Suprapubic skin (tissue), 4 donors: ENCODE data around the gene TSPYL2. TPM values are rescaled to one million over a fixed set of nuclear protein-coding genes. Genes with fewer than 3 reads are reported as not detected.

ENCODE experiments used
- DNase-seq, 2 donors: peaks; one replicate each; pipeline ENCODE4 v3.0.0-alpha.2; 2019; ENCODE audit warnings: low spot score in 2 of 2
- H3K27ac ChIP-seq: fragments of 200-600 bp; sonication (generic); one replicate; pipeline ENCODE4 v1.5.1; 2019
- H3K27me3 ChIP-seq: fragments of 200-600 bp; sonication (generic); one replicate; pipeline ENCODE4 v1.5.1; 2019
- H3K36me3 ChIP-seq: fragments of 200-600 bp; sonication (generic); one replicate; pipeline ENCODE4 v1.5.1; 2019
- H3K4me1 ChIP-seq: fragments of 200-600 bp; sonication (generic); one replicate; pipeline ENCODE4 v1.5.1; 2019
- H3K4me3 ChIP-seq: fragments of 200-600 bp; sonication (generic); one replicate; pipeline ENCODE4 v1.5.1; 2019; ENCODE audit warnings: mild to moderate bottlenecking
- H3K9me3 ChIP-seq: fragments of 200-600 bp; sonication (generic); one replicate; pipeline ENCODE4 v1.5.1; 2019
- CTCF ChIP-seq, 2 donors: fragments of 200-600 bp in 1 of 2; fragments of 450-650 bp in 1 of 2; sonication (generic) in 1 of 2; IDR thresholded peaks; one replicate each; pipeline ENCODE4 v1.5.1; 2016 to 2019; ENCODE audit warnings: antibody characterized with exemption in 2 of 2, mild to moderate bottlenecking in 1 of 2, moderate library complexity in 1 of 2
- EP300 ChIP-seq: sonication (generic); formaldehyde crosslinking; IDR thresholded peaks from one replicate; pipeline ENCODE4 v1.6.1; 2017; ENCODE audit warnings: antibody characterized with exemption
- POLR2A ChIP-seq, 2 donors: fragments of 450-650 bp; IDR thresholded peaks; one replicate each; pipeline ENCODE4 v1.6.1; 2017; ENCODE audit warnings: antibody characterized with exemption in 2 of 2, mild to moderate bottlenecking in 2 of 2, moderate library complexity in 2 of 2
- POLR2AphosphoS5 ChIP-seq, 3 donors: sonication (generic); formaldehyde crosslinking; IDR thresholded peaks; one replicate each; pipeline ENCODE4 v1.6.1; 2017; ENCODE audit warnings: antibody characterized with exemption in 3 of 3
- WGBS: methylation state at CpG from one replicate; pipeline ENCODE4 v1.1.5; 2018; 5-methylcytosine and 5-hydroxymethylcytosine counted together
- total RNA-seq, 4 donors: library from RNA; depleted of rRNA; stranded (reverse); fragments of >200 nt; gene quantifications; one replicate each; pipeline ENCODE4 v1.1.0, GENCODE V29; 2016

TSPYL2 gene
- total RNA-seq, 4 donors from 2014 or later = 29.4 to 60.7 (median 48.4) TPM

- TF ChIP-seq POLR2A (IDR thresholded peaks at IDR 0.05) (no peak), EP300 (no peak), POLR2AphosphoS5 (IDR thresholded peaks at IDR 0.05) (no peak), CTCF (IDR thresholded peaks at IDR 0.05) (no peak)
- WGBS = 78% methylated on average over 1 of the region's 1 CpG
Measured at GRCh38 chrX:53065104-53065503, 17.1 kb upstream of the TSPYL2 start.

GRCh38 chrX:53071064-53071463 is 11.1 kb upstream of the TSPYL2 start:
- TF ChIP-seq POLR2A (IDR thresholded peaks at IDR 0.05) (no peak), POLR2AphosphoS5 (IDR thresholded peaks at IDR 0.05) (no peak), CTCF (IDR thresholded peaks at IDR 0.05) (no peak), EP300 (no peak)
- H3K9me3 ChIP-seq = no peaks in the 10 kb centered on the region
- no peak overlapping the region for H3K27ac ChIP-seq
- peak; percentile 29 to 58 for DNase-seq
- H3K27me3 ChIP-seq = no peaks in the 10 kb centered on the region
- WGBS = 78% methylated on average over 10 of the region's 10 CpGs
- H3K36me3 ChIP-seq = no peaks in the 10 kb centered on the region
- H3K4me1 ChIP-seq = peaks cover 7% of the 10 kb centered on the region
- H3K4me3 ChIP-seq = no peak overlapping the region

More at GRCh38 chrX:53065104-53065503, 17.1 kb upstream of the TSPYL2 start:
- Histone ChIP-seq H3K27me3 (no peaks in the 10 kb centered on the region), H3K27ac (no peak overlapping the region), H3K36me3 (no peaks in the 10 kb centered on the region), H3K4me1 (no peaks in the 10 kb centered on the region), H3K4me3 (no peak overlapping the region), H3K9me3 (no peaks in the 10 kb centered on the region)
- DNase-seq = no peak

- 16% methylated on average over 31 of the region's 31 CpGs for WGBS
Measured at GRCh38 chrX:53071604-53072417, 10.4 kb upstream of the TSPYL2 start.

GRCh38 chrX:53072418-53073114 is 9.6 kb upstream of the TSPYL2 start:
- H3K27ac ChIP-seq = peak overlapping the region; percentile 64
- no peaks in the 10 kb centered on the region for H3K9me3 ChIP-seq
- H3K4me3 ChIP-seq = peak overlapping the region; percentile 33
- H3K27me3 ChIP-seq = no peaks in the 10 kb centered on the region
- DNase-seq = peak; percentile 44 to 45
- no peaks in the 10 kb centered on the region for H3K36me3 ChIP-seq
- peaks cover 7% of the 10 kb centered on the region for H3K4me1 ChIP-seq
- TF ChIP-seq POLR2A (IDR thresholded peaks at IDR 0.05) (no peak), CTCF (IDR thresholded peaks at IDR 0.05) (no peak), POLR2AphosphoS5 (IDR thresholded peaks at IDR 0.05) (no peak)
- 64% methylated on average over 9 of the region's 9 CpGs for WGBS

More at GRCh38 chrX:53071604-53072417, 10.4 kb upstream of the TSPYL2 start:
- H3K4me1 ChIP-seq = peaks cover 7% of the 10 kb centered on the region
- peak overlapping the region; percentile 64 for H3K27ac ChIP-seq
- peak overlapping the region; percentile 33 for H3K4me3 ChIP-seq
- H3K27me3 ChIP-seq = no peaks in the 10 kb centered on the region
- peak; percentile 75 to 83 for DNase-seq
- TF ChIP-seq POLR2A (IDR thresholded peaks at IDR 0.05) (no peak), EP300 (peak; percentile 99), CTCF (IDR thresholded peaks at IDR 0.05) (peak; percentile 41 to 60), POLR2AphosphoS5 (IDR thresholded peaks at IDR 0.05) (peak in 2 of 3 donors; percentile 89 to 100)
- H3K9me3 ChIP-seq = no peaks in the 10 kb centered on the region
- H3K36me3 ChIP-seq = no peaks in the 10 kb centered on the region

GRCh38 chrX:53073115-53073586 is 9.0 kb upstream of the TSPYL2 start:
- Histone ChIP-seq H3K36me3 (no peaks in the 10 kb centered on the region), H3K27me3 (no peaks in the 10 kb centered on the region), H3K4me1 (peaks cover 7% of the 10 kb centered on the region), H3K27ac (peak overlapping the region; percentile 64), H3K9me3 (no peaks in the 10 kb centered on the region), H3K4me3 (no peak overlapping the region)
- 57% methylated on average over 6 of the region's 6 CpGs for WGBS
- TF ChIP-seq POLR2AphosphoS5 (IDR thresholded peaks at IDR 0.05) (no peak), EP300 (no peak), POLR2A (IDR thresholded peaks at IDR 0.05) (no peak), CTCF (IDR thresholded peaks at IDR 0.05) (no peak)
- DNase-seq = peak; percentile 38 to 63
